COLO668 (cell line): ENCODE data around the gene OCLN.
"Not testable (repeated sequence)": the region's sequence is repeated elsewhere in the genome, so short reads cannot be mapped to it uniquely, and the experiment has no call there.

Source experiments
- DNase-seq: peaks from one replicate; lab custom pipeline; 2025; ENCODE audit not compliant: unreplicated experiment; lab: John Stamatoyannopoulos, UW

Gene OCLN

DNA sequence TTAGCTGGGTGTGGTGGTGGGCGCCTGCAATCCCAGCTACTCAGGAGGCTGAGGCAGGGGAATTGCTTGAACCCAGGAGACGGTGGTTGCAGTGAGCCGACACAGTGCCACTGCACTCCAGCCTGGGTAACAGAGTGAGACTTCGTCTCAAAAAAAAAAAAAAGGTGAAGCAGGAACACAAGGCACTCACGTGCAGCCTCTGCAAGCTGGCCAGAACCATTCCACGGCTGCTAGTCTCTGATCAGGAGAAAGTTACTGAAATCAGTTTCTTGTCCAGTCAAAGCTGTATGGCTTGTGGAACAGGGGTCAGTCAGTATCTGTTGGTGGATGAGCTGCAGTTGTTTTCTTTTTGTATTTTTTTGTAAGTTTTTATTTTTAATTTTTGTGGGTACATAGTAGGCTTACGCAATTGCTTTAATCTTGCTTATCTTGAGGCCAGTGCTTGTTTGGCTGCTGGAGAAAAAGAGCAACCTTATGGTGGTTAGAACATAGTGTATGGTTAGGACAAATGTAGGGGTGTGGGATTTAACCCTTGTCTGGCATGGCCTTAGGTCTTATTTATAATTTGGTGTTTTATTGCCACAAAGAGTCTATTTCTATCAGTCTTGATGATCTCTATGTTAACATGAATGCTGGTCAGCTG is 34.7 kb downstream of the OCLN start:
- no peak for DNase-seq

DNA sequence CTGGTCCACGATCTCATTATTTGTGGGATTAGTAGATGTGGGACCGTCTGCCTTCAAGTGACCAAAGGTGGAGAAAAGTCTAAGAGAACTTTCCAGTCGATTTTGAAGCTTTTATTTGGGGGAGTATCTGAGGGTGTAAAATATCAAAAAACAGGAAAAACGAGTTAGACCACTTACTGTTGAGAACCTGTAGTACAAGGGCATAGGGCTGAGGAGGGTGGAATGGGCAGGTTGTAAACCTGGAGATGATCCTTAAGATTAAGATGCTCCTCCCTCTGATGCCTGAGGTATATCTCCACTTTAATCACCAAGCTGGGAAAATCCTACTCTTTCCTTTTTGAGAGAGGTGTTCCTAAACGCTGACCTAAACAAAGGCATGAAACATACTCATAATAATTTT is 35.4 kb downstream of the OCLN start:
- no peak for DNase-seq

DNA sequence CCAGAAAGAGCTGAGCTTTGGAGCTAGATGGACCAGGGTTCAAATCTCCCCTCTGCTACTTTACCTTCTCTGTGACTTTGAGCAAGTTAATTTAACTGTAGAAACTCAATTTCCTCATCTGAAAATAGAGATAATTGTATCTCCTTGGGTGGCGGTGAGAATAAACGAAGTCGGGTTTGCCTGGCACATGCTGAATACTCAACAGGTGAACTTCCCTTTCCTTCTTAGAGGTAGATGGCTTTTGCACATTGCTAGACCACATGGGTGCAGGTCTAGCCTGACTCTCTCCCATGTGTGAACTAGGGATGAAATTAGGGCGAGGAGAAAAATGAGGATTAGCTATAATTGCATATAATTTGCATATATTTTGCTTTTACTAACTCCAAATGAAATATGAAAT is 36.0 kb downstream of the OCLN start:
- no peak for DNase-seq

DNA sequence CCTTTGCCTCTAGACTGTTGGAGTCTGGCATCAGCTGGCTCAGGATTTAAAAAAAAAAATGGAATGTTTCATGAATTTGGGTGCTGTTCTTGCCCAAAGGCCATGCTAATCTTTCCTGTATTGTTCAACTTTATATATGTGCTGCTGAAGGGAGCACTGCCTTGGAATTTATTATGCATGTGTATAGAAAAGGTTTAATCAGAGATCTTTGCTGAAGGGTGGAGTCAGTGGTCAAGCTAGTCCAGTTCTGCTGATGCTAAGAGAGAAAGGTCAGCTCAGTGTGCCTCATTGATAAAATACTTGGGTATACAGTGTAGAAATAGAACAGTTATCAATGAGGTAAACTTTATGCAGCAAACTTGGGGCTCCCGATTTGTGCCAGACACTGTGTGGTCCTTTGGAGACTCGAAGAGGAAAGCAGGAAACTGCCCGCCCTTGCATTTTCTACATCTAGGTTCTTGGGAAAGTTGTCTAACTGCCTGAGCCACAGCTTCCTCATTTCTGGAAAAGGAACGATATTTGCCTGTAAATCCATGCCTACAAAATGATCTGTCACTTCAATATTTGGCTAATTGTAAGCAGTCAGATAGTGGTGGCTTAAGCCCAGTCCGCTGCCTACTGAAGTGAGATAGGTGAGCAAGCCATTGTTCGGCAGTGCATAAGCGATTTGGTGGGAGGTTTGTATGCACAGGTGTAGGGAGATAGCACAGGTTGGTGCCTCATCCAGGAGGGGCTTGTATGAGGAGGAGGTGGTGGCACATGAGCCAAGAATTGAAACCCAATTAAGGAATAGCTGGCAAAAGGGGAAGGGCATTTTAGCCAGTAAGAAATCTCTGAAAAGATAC is 38.2 kb downstream of the OCLN start:
- peak; percentile 3 for DNase-seq

DNA sequence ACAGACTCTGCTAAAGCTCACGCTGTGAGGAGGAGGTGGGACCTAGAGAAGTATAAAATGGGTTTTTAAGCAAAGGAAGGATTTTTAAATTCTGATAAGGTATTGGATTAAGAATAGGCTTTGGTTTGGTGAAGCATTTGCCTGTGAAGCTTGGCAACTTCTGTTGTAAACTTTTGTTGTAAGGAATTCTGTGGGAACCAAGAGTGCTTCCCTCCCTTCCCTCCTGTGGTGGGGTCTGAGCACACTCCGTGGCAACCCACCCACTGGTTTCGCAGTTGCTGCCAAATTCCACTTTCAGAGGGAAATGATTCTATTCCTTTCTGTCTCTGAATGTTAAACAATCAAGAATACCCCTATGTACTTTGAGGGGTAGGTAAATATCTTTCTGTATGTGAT is 38.8 kb downstream of the OCLN start:
- no peak for DNase-seq

DNA sequence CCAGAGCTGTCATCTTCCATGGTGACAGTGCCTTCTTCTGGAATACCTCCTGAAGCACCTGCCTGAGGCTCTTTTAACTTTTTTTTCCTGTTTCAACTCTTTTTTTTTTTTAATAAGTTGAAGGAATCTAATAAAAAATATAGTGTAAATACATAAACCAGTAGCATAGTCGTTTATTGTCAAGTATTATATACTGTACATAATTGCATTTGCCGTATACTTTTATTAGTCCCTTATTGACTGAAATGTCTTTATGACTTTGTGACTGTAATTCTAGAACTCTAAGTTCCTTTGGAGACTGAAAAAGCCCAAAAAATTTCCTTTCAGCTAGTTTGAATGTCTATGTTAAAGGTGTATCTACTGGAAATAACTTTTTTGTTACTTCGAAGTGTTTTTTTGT is 45.3 kb downstream of the OCLN start:
- not testable (repeated sequence) for DNase-seq

DNA sequence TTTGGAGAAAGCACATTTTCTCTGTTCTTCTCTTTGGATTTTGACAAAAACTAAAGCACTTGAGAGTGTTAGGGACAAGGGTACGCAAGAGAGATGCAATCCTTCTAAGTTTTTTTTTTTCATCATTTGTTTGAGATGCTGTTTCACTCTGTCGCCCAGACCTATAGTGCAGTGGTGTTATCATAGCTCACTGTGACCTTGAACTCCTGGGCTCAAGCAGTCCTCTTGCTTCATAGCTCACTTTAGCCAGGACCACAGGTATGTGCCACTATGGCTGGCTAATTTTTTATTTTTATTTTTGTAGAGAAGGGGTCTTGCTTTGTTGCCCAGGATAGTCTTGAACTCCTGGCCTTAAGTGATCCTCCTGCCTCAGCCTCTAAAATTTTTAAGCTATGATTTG is 46.1 kb downstream of the OCLN start:
- DNase-seq: not testable (repeated sequence)

DNA sequence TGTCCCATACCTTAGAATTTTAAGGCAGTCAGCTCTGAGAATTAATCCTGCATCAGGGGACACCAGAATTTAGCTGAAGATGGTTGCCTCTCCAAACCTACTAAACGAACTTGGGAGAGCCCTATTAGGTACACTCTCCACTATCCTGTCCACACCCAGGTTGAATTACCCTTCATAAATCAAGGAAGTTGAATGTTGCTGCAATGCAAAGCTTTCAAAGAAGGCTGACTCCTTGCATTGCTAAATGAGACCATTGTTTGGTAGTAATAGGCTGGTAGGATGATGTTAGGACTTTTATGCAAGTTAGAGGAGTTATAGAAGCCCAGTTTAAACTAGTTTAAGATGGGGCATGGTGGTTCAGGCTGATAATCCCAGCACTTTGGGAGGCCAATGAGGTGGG is 48.8 kb downstream of the OCLN start:
- DNase-seq: not testable (repeated sequence)

DNA sequence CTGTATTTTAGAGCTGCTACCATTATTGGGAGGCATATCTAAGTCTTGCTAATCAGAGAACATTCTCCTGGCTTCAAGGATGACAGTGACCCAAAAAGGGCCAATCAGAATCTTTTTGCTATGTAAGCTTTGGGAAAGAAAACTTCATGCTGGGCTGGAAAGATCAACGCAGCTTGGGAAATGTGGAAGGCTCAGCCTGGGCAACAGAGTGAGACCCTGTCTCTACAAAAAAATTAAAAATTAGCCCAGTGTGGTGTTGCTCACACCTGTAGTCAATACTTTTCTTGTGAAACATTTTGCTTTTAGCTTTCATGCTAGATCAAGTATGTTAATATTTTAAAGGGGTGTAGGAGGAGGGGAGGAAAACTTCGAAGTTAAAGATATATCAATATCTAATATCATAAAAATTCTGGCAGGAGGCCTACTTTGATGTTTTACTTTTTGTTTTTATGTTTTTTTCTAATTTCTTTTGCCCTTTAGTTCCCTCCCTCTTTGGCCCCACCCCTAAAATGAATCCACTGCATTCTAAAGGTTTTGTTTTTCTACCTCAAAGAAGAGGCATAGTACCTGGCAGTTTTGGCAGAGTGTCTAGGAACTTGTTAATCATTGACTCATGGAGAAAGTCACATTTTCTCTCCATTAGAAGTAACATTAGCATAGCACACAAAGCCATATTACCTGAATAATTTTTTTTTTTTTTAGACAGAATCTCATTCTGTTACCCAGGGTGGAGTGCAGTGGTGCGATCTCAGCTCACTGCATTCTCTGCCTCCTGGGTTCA is 50.4 kb downstream of the OCLN start:
- not testable (repeated sequence) for DNase-seq

DNA sequence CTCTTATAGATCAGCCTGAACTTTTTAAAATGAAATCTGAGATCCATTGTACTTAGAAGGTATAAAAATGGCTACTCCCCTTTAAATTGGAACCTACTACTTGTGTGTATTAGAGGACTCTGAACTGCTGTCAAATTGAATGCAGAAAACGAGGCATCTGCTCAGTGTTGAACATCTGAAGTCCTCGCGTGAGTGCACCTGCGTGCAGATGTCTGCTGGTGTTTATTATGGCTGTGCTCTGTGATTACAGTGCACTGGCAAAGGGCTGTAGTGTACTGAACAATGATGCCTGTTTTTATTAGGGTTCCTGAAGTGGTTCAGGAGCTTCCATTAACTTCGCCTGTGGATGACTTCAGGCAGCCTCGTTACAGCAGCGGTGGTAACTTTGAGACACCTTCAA is 52.0 kb downstream of the OCLN start:
- DNase-seq: not testable (repeated sequence)

DNA sequence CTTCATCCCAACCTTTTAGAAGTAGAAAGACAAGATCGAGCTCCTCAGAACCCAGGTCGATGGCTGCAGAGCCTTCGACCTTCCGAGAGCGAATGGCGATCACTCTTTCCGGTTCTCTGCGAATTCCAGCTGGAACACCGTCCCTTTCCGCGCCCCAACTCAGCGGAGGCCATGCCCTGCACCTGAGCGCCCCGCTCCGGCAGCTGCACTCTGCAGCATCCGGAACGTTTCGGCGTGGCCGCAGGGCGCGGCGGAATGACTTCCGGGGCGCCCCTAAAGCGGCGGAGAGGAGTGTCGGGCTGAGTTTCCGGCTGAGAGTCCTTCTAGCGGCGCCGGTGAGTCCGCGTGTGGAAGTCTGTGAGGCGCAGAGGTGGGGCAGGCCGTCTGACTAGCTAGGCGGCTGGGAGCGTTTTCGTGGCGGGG is 67.3 kb downstream of the OCLN start, which contains the start of gene GTF2H2C:
Gene GTF2H2C (plus strand): TSS at position 284 of the 423 bp plus-strand sequence. CDS start 4,942 bp downstream, outside the sequence.
- DNase-seq: not testable (repeated sequence)

DNA sequence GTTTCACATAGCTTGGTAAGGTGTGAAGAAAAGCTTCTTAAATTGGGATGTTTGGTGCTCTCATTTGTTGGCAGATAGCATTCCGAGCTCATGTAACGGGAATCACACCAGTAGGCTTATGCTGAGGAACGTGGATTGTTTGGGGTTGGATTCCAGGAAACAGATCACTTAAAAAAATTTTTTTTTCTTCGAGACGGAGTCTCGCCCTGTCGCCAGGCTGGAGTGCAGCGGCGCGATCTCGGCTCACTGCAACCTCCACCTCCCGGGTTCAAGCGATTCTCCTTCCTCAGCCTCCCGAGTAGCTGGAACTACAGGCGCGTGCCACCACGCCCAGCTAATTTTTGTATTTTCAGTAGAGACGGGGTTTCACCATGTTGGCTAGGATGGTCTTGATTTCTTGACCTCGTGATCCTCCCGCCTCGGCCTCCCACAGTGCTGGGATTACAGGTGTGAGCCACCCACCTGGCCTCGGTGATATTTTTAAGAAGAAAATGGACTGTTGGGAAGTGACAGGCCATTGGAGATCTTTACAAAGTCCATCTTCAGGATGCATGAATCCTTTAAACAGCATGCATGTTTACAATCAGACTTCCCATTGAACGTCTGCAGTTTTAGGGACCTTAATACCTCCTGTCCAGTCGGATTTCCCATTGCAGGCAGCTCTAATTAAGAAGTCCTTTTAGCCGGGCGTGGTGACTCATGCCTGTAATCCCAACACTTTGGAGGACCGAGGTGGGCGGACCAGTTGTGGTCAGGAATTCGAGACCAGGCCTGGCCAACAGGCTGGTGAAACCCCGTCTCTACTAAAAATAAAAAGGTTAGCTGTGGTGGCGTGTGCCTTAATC is 68.2 kb downstream of the OCLN start:
- DNase-seq: not testable (repeated sequence)

DNA sequence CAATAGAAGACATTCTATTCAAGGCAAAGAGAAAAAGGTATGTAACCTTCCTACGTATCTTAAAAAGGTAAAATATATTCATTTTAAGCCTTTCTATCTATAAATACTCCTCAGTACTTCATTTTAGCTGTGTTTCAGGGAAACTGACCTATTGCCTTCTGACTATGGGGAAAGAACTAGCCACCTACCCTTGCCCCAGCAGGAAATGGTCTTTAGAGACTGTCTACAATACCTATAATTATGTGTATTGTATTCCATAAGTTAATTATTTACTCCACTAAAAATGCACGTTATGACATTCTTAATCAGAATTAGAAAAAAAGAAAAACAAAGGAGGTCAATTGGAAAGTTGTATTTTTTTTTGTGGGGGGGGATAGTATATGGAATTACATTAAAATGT is 73.6 kb downstream of the OCLN start:
- DNase-seq: not testable (repeated sequence)

DNA sequence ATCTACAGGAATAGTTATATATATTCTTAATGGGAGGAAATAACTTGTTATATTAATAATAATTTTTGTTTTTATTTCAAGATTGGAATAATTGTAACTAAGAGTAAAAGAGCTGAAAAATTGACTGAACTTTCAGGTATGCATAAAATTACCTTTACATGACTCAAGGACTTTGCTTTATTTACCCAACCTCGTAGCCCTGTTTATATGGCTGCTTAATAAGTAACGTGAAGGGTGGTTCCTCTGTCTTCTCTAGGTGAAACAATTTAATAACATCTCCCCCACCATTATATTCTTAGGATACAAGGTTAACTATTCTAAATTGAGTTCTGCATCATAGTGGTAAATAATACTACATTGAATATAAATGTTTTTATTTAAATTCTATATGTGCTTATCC is 75.5 kb downstream of the OCLN start:
- not testable (repeated sequence) for DNase-seq

DNA sequence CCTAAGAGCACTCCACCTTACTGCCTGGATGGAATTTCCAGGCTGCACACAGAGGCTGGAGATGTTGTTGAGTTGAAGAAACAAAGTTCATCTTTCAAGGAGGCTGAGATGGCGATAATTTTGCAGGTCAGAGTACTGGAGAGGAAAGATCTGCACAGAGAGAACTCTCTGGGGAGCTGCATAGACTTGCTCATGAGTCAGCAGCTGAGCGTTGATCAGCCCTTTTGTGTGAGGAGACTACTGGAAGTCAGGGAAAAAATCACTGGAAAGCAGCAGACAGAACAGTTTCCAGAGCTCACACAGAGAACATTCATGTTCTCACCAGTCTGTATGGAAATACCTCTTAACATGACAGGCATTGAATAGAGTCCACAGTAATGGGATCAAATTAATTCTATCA is 90.8 kb downstream of the OCLN start:
- DNase-seq: not testable (repeated sequence)

DNA sequence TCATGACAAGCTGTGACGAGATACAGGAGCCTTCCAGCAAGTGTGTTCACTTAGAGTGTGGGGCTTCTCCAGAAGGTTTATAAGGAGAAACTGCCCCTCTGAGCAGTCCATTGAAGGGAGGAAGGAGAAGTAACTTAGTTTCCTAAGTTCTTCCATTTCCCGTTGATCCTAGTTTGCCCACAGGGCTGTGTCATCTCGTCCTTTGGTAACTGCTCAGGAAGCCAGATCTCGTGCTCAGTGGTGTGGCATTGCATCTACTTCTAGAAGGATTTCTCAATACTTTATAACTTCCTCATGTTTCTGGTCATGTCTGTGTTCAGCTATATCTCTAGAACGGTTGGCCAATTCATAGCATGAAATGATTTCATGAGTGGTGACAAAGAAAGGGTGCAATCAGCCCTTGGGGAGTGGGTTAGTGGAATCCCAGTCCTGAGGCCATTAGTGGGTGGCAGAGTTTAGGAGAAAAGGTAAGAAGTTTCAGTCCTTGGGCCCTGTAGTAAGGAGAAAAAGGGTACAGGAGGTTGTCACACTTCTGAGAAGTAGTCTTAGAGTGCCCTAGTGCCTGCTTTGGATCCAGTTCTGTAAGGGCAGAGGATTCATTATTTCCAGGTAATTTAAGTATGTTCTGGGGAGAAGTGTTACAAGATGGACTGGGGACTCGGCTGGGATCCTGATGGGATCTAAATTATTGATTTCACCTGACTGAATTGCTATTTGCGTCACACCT is 103.7 kb downstream of the OCLN start:
- not testable (repeated sequence) for DNase-seq

DNA sequence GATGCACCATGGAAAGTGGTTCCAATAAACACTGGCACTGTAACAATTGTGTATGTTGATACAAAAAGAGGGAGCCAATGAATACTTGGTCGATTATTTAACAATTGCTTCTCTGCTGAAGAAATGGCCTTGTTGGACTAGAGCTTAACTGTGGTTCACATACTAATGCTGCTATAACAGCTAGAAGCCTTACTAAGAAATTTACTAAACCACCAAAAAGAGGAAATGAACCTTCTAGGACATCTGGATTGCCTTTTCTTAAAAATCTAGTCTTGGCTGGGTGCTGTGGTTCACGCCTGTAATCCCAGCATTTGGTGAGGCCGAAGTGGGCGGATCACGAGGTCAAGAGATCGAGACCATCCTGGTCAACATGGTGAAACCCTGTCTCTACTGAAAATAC is 109.4 kb downstream of the OCLN start:
- not testable (repeated sequence) for DNase-seq

DNA sequence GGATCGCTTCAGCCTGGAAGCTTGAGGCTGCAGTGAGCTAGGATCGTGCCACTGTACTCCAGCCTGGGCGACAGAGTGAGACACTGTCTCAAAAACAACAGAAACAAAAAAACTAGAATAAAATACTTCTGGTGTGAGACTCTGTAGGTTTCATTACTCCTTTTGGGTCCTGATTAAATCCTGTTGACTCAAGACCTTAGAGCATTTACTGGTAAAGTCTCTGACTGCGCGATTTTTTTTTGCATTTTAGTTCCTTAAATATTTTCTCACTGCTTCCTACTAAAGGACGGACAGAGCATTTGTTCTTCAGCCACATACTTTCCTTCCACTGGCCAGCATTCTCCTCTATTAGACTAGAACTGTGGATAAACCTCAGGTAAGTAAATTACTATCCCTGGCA is 114.2 kb downstream of the OCLN start:
- not testable (repeated sequence) for DNase-seq
